Measurements from ENCODE around the gene CCNC. TPM values are rescaled to one million over a fixed set of nuclear protein-coding genes. Genes with fewer than 3 reads are reported as not detected.

The CCNC gene
- total and polyA plus RNA-seq, 2 of the 13 experiments (the other 11 are each of a cell fraction or from before 2014, with no cell fraction given) = 69.6 to 141 TPM

GRCh38 chr6:99548706-99549105, 19.8 kb downstream of the CCNC start:
- Histone ChIP-seq H2AFZ (ENCODE audit: low read length) (no peak overlapping the region), H3K79me2 (ENCODE audit: insufficient read depth, low read length) (no peaks in the 10 kb centered on the region), H3K9me3 (ENCODE audit: low read length) (no peaks in the 10 kb centered on the region), H3K9ac (ENCODE audit: insufficient read depth, low read depth, low read length) (no peak overlapping the region), H3K27ac (ENCODE audit: extremely low read length, insufficient read depth, low read length) (no peak overlapping the region), H3K27me3 (ENCODE audit: control insufficient read depth in 1 of 2, insufficient read depth in 2 of 2, low read length in 2 of 2) (no peaks in the 10 kb centered on the region), H3K4me3 (replicated peaks in 1 of 3; ENCODE audit: insufficient read depth in 1 of 3, low read depth in 2 of 3, low read length in 3 of 3) (no peak overlapping the region), H3K4me2 (ENCODE audit: low read depth, low read length) (no peak overlapping the region), H3K36me3 (replicated peaks in 1 of 2; ENCODE audit: control insufficient read depth in 1 of 2, insufficient read depth in 2 of 2, low read length in 2 of 2) (peaks cover 6 to 61% of the 10 kb centered on the region in 2 experiments), H4K20me1 (ENCODE audit: insufficient read depth, low read length) (no peaks in the 10 kb centered on the region), H3K4me1 (ENCODE audit: insufficient read depth, low read length) (no peaks in the 10 kb centered on the region)
- no TSS peak for BruUV-seq (replicated peaks)
- no peak for ATAC-seq
- in situ Hi-C loops (cut with HindIII; ENCODE audit: extremely low pct_ligation_motif_present, low pct_unique_long_range_greater_than_20kb) = no loop called here
- TF ChIP-seq ZNF790 (CRISPR knock-in tag; IDR thresholded peaks at IDR 0.05; ENCODE audit: borderline replicate concordance) (no peak), POLR2AphosphoS5 (IDR thresholded peaks at IDR 0.05; ENCODE audit: low read depth, low read length) (0 out of 2 replicates have a peak, but pooled peaks have one; percentile 5)
- FAIRE-seq = no peak
- intact Hi-C loops (cut with micrococcal nuclease; ENCODE audit: unreplicated experiment) = no loop called here
- POLR2A ChIA-PET = no interaction called here
- no peak for DNase-seq (ENCODE audit: low spot score)
- WGBS (ENCODE audit: low lambda C conversion rate) = 96% methylated on average over 4 of the region's 4 CpGs
- CTCF ChIA-PET (ENCODE audit: low intra/inter-chr PET ratio, low total read pairs) = no interaction called here

GRCh38 chr6:99547526-99547925, 20.9 kb downstream of the CCNC start:
- in situ Hi-C loops (cut with HindIII; ENCODE audit: extremely low pct_ligation_motif_present, low pct_unique_long_range_greater_than_20kb) (no loop called here), intact Hi-C loops (cut with micrococcal nuclease; ENCODE audit: unreplicated experiment) (no loop called here)
- H3K79me2 ChIP-seq (ENCODE audit: insufficient read depth, low read length) = no peaks in the 10 kb centered on the region
- H3K4me1 ChIP-seq (ENCODE audit: insufficient read depth, low read length) = no peaks in the 10 kb centered on the region
- FAIRE-seq (no peak), ATAC-seq (no peak), DNase-seq (ENCODE audit: low spot score) (no peak)
- H4K20me1 ChIP-seq (ENCODE audit: insufficient read depth, low read length) = no peaks in the 10 kb centered on the region
- H3K4me3 ChIP-seq (replicated peaks in 1 of 3; ENCODE audit: insufficient read depth in 1 of 3, low read depth in 2 of 3, low read length in 3 of 3) = no peak overlapping the region
- no peak overlapping the region for H3K9ac ChIP-seq (ENCODE audit: insufficient read depth, low read depth, low read length)
- ChIA-PET POLR2A (interaction anchor here (0.7 kb wide), 1 partner anchor 21 kb away, joined by 3 read pairs; the partner anchor contains the start of gene CCNC), CTCF (ENCODE audit: low intra/inter-chr PET ratio, low total read pairs) (no interaction called here)
- no peak overlapping the region for H3K27ac ChIP-seq (ENCODE audit: extremely low read length, insufficient read depth, low read length)
- BruUV-seq (replicated peaks) = no TSS peak
- H2AFZ ChIP-seq (ENCODE audit: low read length) = no peak overlapping the region
- H3K4me2 ChIP-seq (ENCODE audit: low read depth, low read length) = no peak overlapping the region
- 94% methylated on average over 4 of the region's 4 CpGs for WGBS (ENCODE audit: low lambda C conversion rate)
- TF ChIP-seq ZNF34 (CRISPR knock-in tag; IDR thresholded peaks at IDR 0.05; ENCODE audit: borderline replicate concordance) = no peak
- TF ChIP-seq PHF21A (CRISPR knock-in tag; IDR thresholded peaks at IDR 0.05) = no peak
- TF ChIP-seq MZF1 (CRISPR knock-in tag; IDR thresholded peaks at IDR 0.05; ENCODE audit: borderline replicate concordance) = no peak
- H3K9me3 ChIP-seq (ENCODE audit: low read length) = no peaks in the 10 kb centered on the region
- peaks cover 6 to 69% of the 10 kb centered on the region in 2 experiments for H3K36me3 ChIP-seq (replicated peaks in 1 of 2; ENCODE audit: control insufficient read depth in 1 of 2, insufficient read depth in 2 of 2, low read length in 2 of 2)
- H3K27me3 ChIP-seq (ENCODE audit: control insufficient read depth in 1 of 2, insufficient read depth in 2 of 2, low read length in 2 of 2) = no peaks in the 10 kb centered on the region
